GM23338 (cell line): ENCODE results near the gene TENM3. TPM values are rescaled to one million over a fixed set of nuclear protein-coding genes. Genes with fewer than 3 reads are reported as not detected.

Source experiments
- ATAC-seq: fragments of 200-7000 bp; cut with Tn5 transposase; 3 replicates; pipeline ENCODE4 v1.9.1; 2020
- DNase-seq: peaks from one replicate; pipeline ENCODE4 v3.0.0-alpha.2; 2015; ENCODE audit warnings: low spot score
- H2AFZ ChIP-seq: fragments of 200-600 bp; sonication (generic); 2 replicates; pipeline ENCODE4 v1.8.0; 2016; ENCODE audit warnings: antibody characterized with exemption, mild to moderate bottlenecking, moderate library complexity
- H3F3A ChIP-seq: fragments of 200-600 bp; sonication (generic); replicated peaks from 2 replicates; pipeline ENCODE4 v1.8.0; 2017; ENCODE audit warnings: antibody characterized with exemption, mixed run types, low read depth
- H3K27ac ChIP-seq: fragments of 200-600 bp; sonication (generic); 2 replicates; pipeline ENCODE4 v1.6.1; 2016; ENCODE audit warnings: low read depth
- H3K27me3 ChIP-seq: fragments of 200-600 bp; sonication (generic); 2 replicates; pipeline ENCODE4 v1.8.0; 2016; ENCODE audit warnings: mild to moderate bottlenecking, mixed run types, moderate library complexity; ENCODE audit not compliant: insufficient read depth
- H3K36me3 ChIP-seq: fragments of 200-600 bp; sonication (generic); 2 replicates; pipeline ENCODE4 v1.8.0; 2016; ENCODE audit warnings: mild to moderate bottlenecking; ENCODE audit not compliant: insufficient read depth
- H3K4me1 ChIP-seq: fragments of 200-600 bp; sonication (generic); 2 replicates; pipeline ENCODE4 v1.8.0; 2016; ENCODE audit warnings: mild to moderate bottlenecking, moderate library complexity; ENCODE audit not compliant: insufficient read depth
- H3K4me2 ChIP-seq: fragments of 200-600 bp; sonication (generic); 2 replicates; pipeline ENCODE4 v1.7.1; 2017; ENCODE audit warnings: mixed run types
- H3K4me3 ChIP-seq: fragments of 200-600 bp; sonication (generic); 2 replicates; pipeline ENCODE4 v1.6.1; 2016; ENCODE audit warnings: mixed run types
- H3K79me2 ChIP-seq: fragments of 200-600 bp; sonication (generic); replicated peaks from 2 replicates; pipeline ENCODE4 v1.8.0; 2017; ENCODE audit warnings: mild to moderate bottlenecking; ENCODE audit not compliant: insufficient read depth
- H3K9me2 ChIP-seq: fragments of 200-600 bp; sonication (generic); 2 replicates; pipeline ENCODE4 v1.8.0; 2017; ENCODE audit not compliant: insufficient read depth
- H4K20me1 ChIP-seq: fragments of 200-600 bp; sonication (generic); replicated peaks from 2 replicates; pipeline ENCODE4 v1.8.0; 2017; ENCODE audit warnings: mild to moderate bottlenecking; ENCODE audit not compliant: insufficient read depth
- H3K27ac Mint-ChIP-seq: 2 replicates; pipeline ENCODE4 v1.8.0; 2020; ENCODE audit warnings: inconsistent platforms, mild to moderate bottlenecking, moderate library complexity, mixed read lengths
- H3K27me3 Mint-ChIP-seq: 3 replicates; pipeline ENCODE4 v1.8.0; 2022; ENCODE audit warnings: low read depth, mild to moderate bottlenecking, moderate library complexity, mixed read lengths, inconsistent platforms; ENCODE audit not compliant: insufficient read depth, poor library complexity
- H3K36me3 Mint-ChIP-seq: 3 replicates; pipeline ENCODE4 v1.8.0; 2021; ENCODE audit warnings: low read depth, mild to moderate bottlenecking, inconsistent platforms, moderate library complexity, mixed read lengths
- H3K4me1 Mint-ChIP-seq: 3 replicates; pipeline ENCODE4 v1.8.0; 2020; ENCODE audit warnings: mild to moderate bottlenecking, inconsistent platforms, mixed read lengths
- H3K4me3 Mint-ChIP-seq: 3 replicates; pipeline ENCODE4 v1.8.0; 2021; ENCODE audit warnings: moderate library complexity, mild to moderate bottlenecking, inconsistent platforms, mixed read lengths
- H3K9me3 Mint-ChIP-seq: 3 replicates; pipeline ENCODE4 v1.8.0; 2020; ENCODE audit warnings: moderate library complexity, mild to moderate bottlenecking, inconsistent platforms, mixed read lengths
- EZH2 ChIP-seq: fragments of 200-600 bp; sonication (generic); IDR thresholded peaks from one replicate; pipeline ENCODE4 v1.8.0; 2017; ENCODE audit warnings: antibody characterized with exemption, mild to moderate bottlenecking, low read depth; ENCODE audit not compliant: unreplicated experiment
- EZH2phosphoT487 ChIP-seq: fragments of 200-600 bp; sonication (generic); IDR thresholded peaks from one replicate; pipeline ENCODE4 v1.8.1; 2018; ENCODE audit warnings: antibody characterized with exemption; ENCODE audit not compliant: unreplicated experiment
- JUNB ChIP-seq: IDR thresholded peaks from one replicate; pipeline ENCODE4 v1.6.1; 2016; ENCODE audit warnings: antibody characterized with exemption; ENCODE audit not compliant: unreplicated experiment
- NANOG ChIP-seq: IDR thresholded peaks from 2 replicates; pipeline ENCODE4 v1.6.1; 2016; ENCODE audit warnings: antibody characterized with exemption, borderline replicate concordance
- POLR2AphosphoS5 ChIP-seq: IDR thresholded peaks from 2 replicates; pipeline ENCODE4 v1.6.1; 2016; ENCODE audit warnings: antibody characterized with exemption, low read depth
- STAT1 ChIP-seq: IDR thresholded peaks from one replicate; pipeline ENCODE4 v1.6.1; 2016; ENCODE audit warnings: antibody characterized with exemption; ENCODE audit not compliant: unreplicated experiment
- ZNF331 ChIP-seq: fragments of 250-450 bp; sonication (Bioruptor Pico); IDR thresholded peaks from 2 replicates; pipeline ENCODE4 v1.5.0; 2020; ENCODE audit warnings: low read depth, mild to moderate bottlenecking, moderate library complexity
- polyA plus RNA-seq: library from polyadenylated mRNA; unstranded; fragments of >200 nt; fragmentation: Nextera tagmentation; extraction: Ambion mirVana; gene quantifications from 2 replicates; pipeline ENCODE4 v1.2.1, GENCODE V29; 2016
- total RNA-seq: library from RNA; depleted of rRNA; stranded (reverse); fragments of >200 nt; shearing (Covaris generic); gene quantifications from 2 replicates; pipeline ENCODE4 v1.2.3, GENCODE V29; 2014
- TF ChIP-seq, protein P1 (sequence below): fragments of 250-450 bp; sonication (Bioruptor Pico); IDR thresholded peaks from 2 replicates; pipeline ENCODE4 v1.5.0; 2020; ENCODE audit warnings: mild to moderate bottlenecking, moderate library complexity
- TF ChIP-seq, protein P2 (sequence below): IDR thresholded peaks from 2 replicates; pipeline ENCODE4 v1.6.1; 2016; ENCODE audit warnings: antibody characterized with exemption
- TF ChIP-seq, protein P3 (sequence below), 2 experiments: fragments of 200-600 bp in 1 of 2; sonication (generic) in 1 of 2; conservative IDR thresholded peaks; 2 replicates each; pipeline versions ENCODE4 v1.5.1 to v1.6.1; 2016 to 2017; ENCODE audit warnings: antibody characterized with exemption in 2 of 2, low read depth in 2 of 2, mild to moderate bottlenecking in 2 of 2, moderate library complexity in 1 of 2

TENM3 gene
- total and polyA plus RNA-seq, 2 experiments from 2014 or later = 22.2 to 128 TPM

DNA sequence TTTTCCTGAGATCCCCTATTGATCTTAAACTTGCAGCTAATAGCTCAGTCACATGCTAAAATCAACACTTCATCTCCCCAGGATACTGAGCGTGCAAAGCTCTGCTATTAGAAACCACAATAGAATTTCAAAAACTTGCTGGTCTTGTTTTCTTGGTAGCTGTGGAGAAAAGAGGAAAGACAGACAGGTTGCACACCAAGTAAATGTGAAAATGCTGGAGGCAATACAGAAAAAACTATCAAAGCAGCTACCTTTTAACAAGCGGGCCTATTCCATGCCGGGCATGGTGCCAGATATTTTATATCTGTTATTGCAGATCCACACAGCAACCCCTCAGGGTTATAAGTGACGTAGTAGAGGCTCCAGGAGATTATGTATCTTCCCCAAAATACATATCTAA lies 502.0 kb downstream of the TENM3 start:
- H3K27ac Mint-ChIP-seq = no peak overlapping the region
- H3K36me3 Mint-ChIP-seq = peaks cover 5% of the 10 kb centered on the region; the same call in 2 of the 3 replicates

More for the DNA sequence above, 502.0 kb downstream of the TENM3 start:
- Histone ChIP-seq H3K27me3 (no peaks in the 10 kb centered on the region), H3K4me2 (no peak overlapping the region), H3K4me3 (no peak overlapping the region), H3K36me3 (no peaks in the 10 kb centered on the region), H3K79me2 (no peaks in the 10 kb centered on the region), H2AFZ (no peak overlapping the region), H3K4me1 (no peaks in the 10 kb centered on the region), H4K20me1 (no peaks in the 10 kb centered on the region), H3F3A (no peaks in the 10 kb centered on the region), H3K27ac (no peak overlapping the region), H3K9me2 (no peaks in the 10 kb centered on the region)
- Mint-ChIP-seq H3K9me3 (no peaks in the 10 kb centered on the region), H3K4me1 (peaks cover 8% of the 10 kb centered on the region; the same call in 2 of the 3 replicates), H3K27me3 (no peaks in the 10 kb centered on the region), H3K4me3 (no peak overlapping the region)
- ATAC-seq (no peak), DNase-seq (no peak)
- TF ChIP-seq NANOG (no peak), EZH2 (no peak), JUNB (no peak), EZH2phosphoT487 (no peak), POLR2AphosphoS5 (no peak), STAT1 (no peak), ZNF331 (CRISPR knock-in tag) (no peak)
- TF ChIP-seq, protein P1, sequence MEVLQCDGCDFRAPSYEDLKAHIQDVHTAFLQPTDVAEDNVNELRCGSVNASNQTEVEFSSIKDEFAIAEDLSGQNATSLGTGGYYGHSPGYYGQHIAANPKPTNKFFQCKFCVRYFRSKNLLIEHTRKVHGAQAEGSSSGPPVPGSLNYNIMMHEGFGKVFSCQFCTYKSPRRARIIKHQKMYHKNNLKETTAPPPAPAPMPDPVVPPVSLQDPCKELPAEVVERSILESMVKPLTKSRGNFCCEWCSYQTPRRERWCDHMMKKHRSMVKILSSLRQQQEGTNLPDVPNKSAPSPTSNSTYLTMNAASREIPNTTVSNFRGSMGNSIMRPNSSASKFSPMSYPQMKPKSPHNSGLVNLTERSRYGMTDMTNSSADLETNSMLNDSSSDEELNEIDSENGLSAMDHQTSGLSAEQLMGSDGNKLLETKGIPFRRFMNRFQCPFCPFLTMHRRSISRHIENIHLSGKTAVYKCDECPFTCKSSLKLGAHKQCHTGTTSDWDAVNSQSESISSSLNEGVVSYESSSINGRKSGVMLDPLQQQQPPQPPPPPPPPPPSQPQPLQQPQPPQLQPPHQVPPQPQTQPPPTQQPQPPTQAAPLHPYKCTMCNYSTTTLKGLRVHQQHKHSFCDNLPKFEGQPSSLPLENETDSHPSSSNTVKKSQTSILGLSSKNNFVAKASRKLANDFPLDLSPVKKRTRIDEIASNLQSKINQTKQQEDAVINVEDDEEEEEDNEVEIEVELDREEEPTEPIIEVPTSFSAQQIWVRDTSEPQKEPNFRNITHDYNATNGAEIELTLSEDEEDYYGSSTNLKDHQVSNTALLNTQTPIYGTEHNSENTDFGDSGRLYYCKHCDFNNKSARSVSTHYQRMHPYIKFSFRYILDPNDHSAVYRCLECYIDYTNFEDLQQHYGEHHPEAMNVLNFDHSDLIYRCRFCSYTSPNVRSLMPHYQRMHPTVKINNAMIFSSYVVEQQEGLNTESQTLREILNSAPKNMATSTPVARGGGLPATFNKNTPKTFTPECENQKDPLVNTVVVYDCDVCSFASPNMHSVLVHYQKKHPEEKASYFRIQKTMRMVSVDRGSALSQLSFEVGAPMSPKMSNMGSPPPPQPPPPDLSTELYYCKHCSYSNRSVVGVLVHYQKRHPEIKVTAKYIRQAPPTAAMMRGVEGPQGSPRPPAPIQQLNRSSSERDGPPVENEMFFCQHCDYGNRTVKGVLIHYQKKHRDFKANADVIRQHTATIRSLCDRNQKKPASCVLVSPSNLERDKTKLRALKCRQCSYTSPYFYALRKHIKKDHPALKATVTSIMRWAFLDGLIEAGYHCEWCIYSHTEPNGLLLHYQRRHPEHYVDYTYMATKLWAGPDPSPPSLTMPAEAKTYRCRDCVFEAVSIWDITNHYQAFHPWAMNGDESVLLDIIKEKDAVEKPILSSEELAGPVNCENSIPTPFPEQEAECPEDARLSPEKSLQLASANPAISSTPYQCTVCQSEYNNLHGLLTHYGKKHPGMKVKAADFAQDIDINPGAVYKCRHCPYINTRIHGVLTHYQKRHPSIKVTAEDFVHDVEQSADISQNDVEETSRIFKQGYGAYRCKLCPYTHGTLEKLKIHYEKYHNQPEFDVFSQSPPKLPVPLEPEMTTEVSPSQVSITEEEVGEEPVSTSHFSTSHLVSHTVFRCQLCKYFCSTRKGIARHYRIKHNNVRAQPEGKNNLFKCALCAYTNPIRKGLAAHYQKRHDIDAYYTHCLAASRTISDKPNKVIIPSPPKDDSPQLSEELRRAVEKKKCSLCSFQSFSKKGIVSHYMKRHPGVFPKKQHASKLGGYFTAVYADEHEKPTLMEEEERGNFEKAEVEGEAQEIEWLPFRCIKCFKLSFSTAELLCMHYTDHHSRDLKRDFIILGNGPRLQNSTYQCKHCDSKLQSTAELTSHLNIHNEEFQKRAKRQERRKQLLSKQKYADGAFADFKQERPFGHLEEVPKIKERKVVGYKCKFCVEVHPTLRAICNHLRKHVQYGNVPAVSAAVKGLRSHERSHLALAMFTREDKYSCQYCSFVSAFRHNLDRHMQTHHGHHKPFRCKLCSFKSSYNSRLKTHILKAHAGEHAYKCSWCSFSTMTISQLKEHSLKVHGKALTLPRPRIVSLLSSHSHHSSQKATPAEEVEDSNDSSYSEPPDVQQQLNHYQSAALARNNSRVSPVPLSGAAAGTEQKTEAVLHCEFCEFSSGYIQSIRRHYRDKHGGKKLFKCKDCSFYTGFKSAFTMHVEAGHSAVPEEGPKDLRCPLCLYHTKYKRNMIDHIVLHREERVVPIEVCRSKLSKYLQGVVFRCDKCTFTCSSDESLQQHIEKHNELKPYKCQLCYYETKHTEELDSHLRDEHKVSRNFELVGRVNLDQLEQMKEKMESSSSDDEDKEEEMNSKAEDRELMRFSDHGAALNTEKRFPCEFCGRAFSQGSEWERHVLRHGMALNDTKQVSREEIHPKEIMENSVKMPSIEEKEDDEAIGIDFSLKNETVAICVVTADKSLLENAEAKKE (CRISPR knock-in tag) = no peak
- TF ChIP-seq, protein P2, sequence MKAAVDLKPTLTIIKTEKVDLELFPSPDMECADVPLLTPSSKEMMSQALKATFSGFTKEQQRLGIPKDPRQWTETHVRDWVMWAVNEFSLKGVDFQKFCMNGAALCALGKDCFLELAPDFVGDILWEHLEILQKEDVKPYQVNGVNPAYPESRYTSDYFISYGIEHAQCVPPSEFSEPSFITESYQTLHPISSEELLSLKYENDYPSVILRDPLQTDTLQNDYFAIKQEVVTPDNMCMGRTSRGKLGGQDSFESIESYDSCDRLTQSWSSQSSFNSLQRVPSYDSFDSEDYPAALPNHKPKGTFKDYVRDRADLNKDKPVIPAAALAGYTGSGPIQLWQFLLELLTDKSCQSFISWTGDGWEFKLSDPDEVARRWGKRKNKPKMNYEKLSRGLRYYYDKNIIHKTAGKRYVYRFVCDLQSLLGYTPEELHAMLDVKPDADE = no peak
- TF ChIP-seq, protein P3, sequence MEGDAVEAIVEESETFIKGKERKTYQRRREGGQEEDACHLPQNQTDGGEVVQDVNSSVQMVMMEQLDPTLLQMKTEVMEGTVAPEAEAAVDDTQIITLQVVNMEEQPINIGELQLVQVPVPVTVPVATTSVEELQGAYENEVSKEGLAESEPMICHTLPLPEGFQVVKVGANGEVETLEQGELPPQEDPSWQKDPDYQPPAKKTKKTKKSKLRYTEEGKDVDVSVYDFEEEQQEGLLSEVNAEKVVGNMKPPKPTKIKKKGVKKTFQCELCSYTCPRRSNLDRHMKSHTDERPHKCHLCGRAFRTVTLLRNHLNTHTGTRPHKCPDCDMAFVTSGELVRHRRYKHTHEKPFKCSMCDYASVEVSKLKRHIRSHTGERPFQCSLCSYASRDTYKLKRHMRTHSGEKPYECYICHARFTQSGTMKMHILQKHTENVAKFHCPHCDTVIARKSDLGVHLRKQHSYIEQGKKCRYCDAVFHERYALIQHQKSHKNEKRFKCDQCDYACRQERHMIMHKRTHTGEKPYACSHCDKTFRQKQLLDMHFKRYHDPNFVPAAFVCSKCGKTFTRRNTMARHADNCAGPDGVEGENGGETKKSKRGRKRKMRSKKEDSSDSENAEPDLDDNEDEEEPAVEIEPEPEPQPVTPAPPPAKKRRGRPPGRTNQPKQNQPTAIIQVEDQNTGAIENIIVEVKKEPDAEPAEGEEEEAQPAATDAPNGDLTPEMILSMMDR (conservative IDR thresholded peaks at IDR 0.05; ENCODE audit: low read depth in 2 of 2) = no peak
